ENCODE results near the gene CACNA1S.

CACNA1S gene

GRCh38 chr1:201088901-201089525 lies 23.2 kb downstream of the CACNA1S start:
- no peaks in the 10 kb centered on the region; the same call in 1 of the 2 replicates for H3K4me1 ChIP-seq (ENCODE audit: insufficient read depth, low read length)
- H3K9ac ChIP-seq (ENCODE audit: low read depth, low read length) = no peak overlapping the region
- H3K9me3 ChIP-seq (ENCODE audit: insufficient read depth, low read depth, low read length) = no peaks in the 10 kb centered on the region
- H3K27me3 ChIP-seq (ENCODE audit: insufficient read depth, low read length) = no peaks in the 10 kb centered on the region
- H3K36me3 ChIP-seq (ENCODE audit: insufficient read depth, low read depth, low read length) = no peaks in the 10 kb centered on the region
- H3K27ac ChIP-seq (ENCODE audit: low read length) = no peak overlapping the region
- H3K4me3 ChIP-seq (ENCODE audit: low read length) = no peak overlapping the region

- H3K27ac ChIP-seq (ENCODE audit: low read length) = no peak overlapping the region
- H3K27me3 ChIP-seq (ENCODE audit: insufficient read depth, low read length) = no peaks in the 10 kb centered on the region
Observed at GRCh38 chr1:201088395-201088794, 23.8 kb downstream of the CACNA1S start.

DNA sequence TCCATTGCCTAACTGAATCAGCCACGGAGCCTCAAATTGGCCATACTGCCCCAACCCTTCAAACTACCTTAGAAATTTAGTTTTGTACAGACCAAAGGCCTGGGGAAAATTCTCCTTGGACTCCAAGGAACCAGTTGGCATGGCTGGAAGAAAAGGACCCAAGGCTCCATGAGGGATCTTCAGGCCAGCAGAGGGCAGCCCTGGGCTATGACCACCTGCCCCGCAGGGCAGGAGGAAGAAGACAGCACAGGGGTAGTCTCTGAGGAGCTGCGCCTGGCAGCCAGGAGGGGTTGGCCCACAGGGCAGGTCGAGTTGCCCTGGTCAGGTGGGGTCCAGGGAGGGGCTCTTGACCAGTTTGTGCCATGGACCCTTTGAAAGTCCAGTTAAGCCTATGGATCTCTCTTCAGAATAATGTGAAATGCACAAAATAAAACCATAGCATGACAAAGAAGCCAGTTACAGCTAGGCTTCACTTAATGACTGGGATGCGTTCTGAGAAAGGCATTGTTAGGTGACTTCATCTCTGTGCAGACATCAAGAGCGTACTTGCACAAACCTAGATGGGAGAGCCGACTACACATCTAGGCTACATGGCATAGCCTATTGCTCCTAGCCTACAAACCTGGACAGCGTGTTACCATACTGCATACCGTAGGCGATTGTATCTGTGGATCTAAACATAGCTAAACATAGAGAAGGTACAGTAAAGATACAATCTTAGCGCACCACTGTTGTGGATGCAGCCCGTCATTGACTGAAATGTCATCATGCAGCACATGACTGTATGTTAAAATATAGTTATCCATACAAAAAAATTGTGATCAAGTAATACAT lies 26.1 kb downstream of the CACNA1S start:
- Histone ChIP-seq H3K9ac (ENCODE audit: low read depth, low read length) (no peak overlapping the region), H3K9me3 (ENCODE audit: insufficient read depth, low read depth, low read length) (no peaks in the 10 kb centered on the region), H3K36me3 (ENCODE audit: insufficient read depth, low read depth, low read length) (no peaks in the 10 kb centered on the region), H3K27me3 (ENCODE audit: insufficient read depth, low read length) (no peaks in the 10 kb centered on the region), H3K4me3 (ENCODE audit: low read length) (no peak overlapping the region), H3K27ac (ENCODE audit: low read length) (no peak overlapping the region), H3K4me1 (ENCODE audit: insufficient read depth, low read length) (no peaks in the 10 kb centered on the region; the same call in 1 of the 2 replicates)

More at GRCh38 chr1:201088395-201088794, 23.8 kb downstream of the CACNA1S start:
- H3K4me1 ChIP-seq (ENCODE audit: insufficient read depth, low read length) = no peaks in the 10 kb centered on the region; the same call in 1 of the 2 replicates
- no peaks in the 10 kb centered on the region for H3K36me3 ChIP-seq (ENCODE audit: insufficient read depth, low read depth, low read length)
- no peak overlapping the region for H3K9ac ChIP-seq (ENCODE audit: low read depth, low read length)
- no peaks in the 10 kb centered on the region for H3K9me3 ChIP-seq (ENCODE audit: insufficient read depth, low read depth, low read length)
- no peak overlapping the region for H3K4me3 ChIP-seq (ENCODE audit: low read length)

GRCh38 chr1:201084295-201084694 lies 27.9 kb downstream of the CACNA1S start:
- no peak overlapping the region for H3K27ac ChIP-seq (ENCODE audit: low read length)
- no peaks in the 10 kb centered on the region for H3K36me3 ChIP-seq (ENCODE audit: insufficient read depth, low read depth, low read length)
- no peaks in the 10 kb centered on the region for H3K27me3 ChIP-seq (ENCODE audit: insufficient read depth, low read length)
- no peaks in the 10 kb centered on the region for H3K9me3 ChIP-seq (ENCODE audit: insufficient read depth, low read depth, low read length)
- no peak overlapping the region for H3K9ac ChIP-seq (ENCODE audit: low read depth, low read length)
- H3K4me1 ChIP-seq (ENCODE audit: insufficient read depth, low read length) = no peaks in the 10 kb centered on the region; the same call in 1 of the 2 replicates
- no peak overlapping the region for H3K4me3 ChIP-seq (ENCODE audit: low read length)

DNA sequence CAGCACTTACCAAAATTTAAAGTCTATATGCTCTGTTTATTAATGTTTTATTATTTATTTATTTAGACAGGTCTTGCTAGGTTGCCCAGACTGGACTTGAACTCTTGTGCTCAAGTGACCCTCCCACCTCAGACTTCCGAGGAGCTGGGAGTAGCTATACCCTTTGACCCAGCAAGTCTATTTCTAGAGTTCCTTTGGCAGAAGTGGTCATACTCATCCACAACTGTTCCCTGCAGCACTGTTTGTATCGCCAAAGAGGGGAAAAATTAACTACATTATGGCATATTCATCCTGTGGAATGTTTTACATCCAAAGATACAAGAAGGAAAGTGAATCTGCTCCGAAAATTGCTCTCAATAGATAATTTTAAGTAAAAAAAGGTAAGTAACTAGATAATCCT lies 28.5 kb downstream of the CACNA1S start:
- no peaks in the 10 kb centered on the region for H3K27me3 ChIP-seq (ENCODE audit: insufficient read depth, low read length)
- H3K4me3 ChIP-seq (ENCODE audit: low read length) = no peak overlapping the region
- H3K27ac ChIP-seq (ENCODE audit: low read length) = no peak overlapping the region
- H3K9me3 ChIP-seq (ENCODE audit: insufficient read depth, low read depth, low read length) = no peaks in the 10 kb centered on the region
- H3K9ac ChIP-seq (ENCODE audit: low read depth, low read length) = no peak overlapping the region
- no peaks in the 10 kb centered on the region for H3K36me3 ChIP-seq (ENCODE audit: insufficient read depth, low read depth, low read length)
- no peaks in the 10 kb centered on the region for H3K4me1 ChIP-seq (ENCODE audit: insufficient read depth, low read length)

- Histone ChIP-seq H3K9ac (ENCODE audit: low read depth, low read length) (no peak overlapping the region), H3K4me1 (ENCODE audit: insufficient read depth, low read length) (no peaks in the 10 kb centered on the region), H3K27ac (ENCODE audit: low read length) (no peak overlapping the region), H3K4me3 (ENCODE audit: low read length) (no peak overlapping the region), H3K36me3 (ENCODE audit: insufficient read depth, low read depth, low read length) (no peaks in the 10 kb centered on the region), H3K9me3 (ENCODE audit: insufficient read depth, low read depth, low read length) (no peaks in the 10 kb centered on the region), H3K27me3 (ENCODE audit: insufficient read depth, low read length) (no peaks in the 10 kb centered on the region)
Observed at GRCh38 chr1:201080135-201080534, 32.1 kb downstream of the CACNA1S start.

DNA sequence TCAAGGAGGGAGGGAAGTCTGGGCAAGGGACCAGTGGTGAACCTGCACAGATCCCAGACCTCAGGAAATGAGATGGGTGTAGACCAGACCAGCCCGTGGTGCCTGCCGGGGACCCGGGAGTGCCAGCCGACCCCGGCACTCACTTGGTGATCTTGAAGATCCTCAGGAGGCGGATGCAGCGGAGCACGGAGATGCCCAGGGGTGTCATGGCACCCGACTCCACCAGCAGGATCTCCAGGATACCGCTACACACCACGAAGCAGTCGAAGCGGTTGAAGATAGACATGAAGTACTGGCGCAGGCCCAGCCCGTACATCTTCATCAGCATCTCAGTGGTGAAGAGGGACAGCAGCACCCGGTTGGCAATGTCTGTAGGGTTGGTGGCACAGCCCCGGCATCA lies 34.5 kb downstream of the CACNA1S start:
- no peak overlapping the region for H3K27ac ChIP-seq (ENCODE audit: low read length)
- H3K9me3 ChIP-seq (ENCODE audit: insufficient read depth, low read depth, low read length) = no peaks in the 10 kb centered on the region
- no peaks in the 10 kb centered on the region for H3K4me1 ChIP-seq (ENCODE audit: insufficient read depth, low read length)
- H3K27me3 ChIP-seq (ENCODE audit: insufficient read depth, low read length) = no peaks in the 10 kb centered on the region
- H3K9ac ChIP-seq (ENCODE audit: low read depth, low read length) = no peak overlapping the region
- H3K4me3 ChIP-seq (ENCODE audit: low read length) = no peak overlapping the region
- H3K36me3 ChIP-seq (ENCODE audit: insufficient read depth, low read depth, low read length) = no peaks in the 10 kb centered on the region

GRCh38 chr1:201077116-201077515 lies 35.1 kb downstream of the CACNA1S start:
- Histone ChIP-seq H3K4me1 (ENCODE audit: insufficient read depth, low read length) (no peaks in the 10 kb centered on the region), H3K9ac (ENCODE audit: low read depth, low read length) (no peak overlapping the region), H3K9me3 (ENCODE audit: insufficient read depth, low read depth, low read length) (no peaks in the 10 kb centered on the region), H3K27ac (ENCODE audit: low read length) (no peak overlapping the region), H3K27me3 (ENCODE audit: insufficient read depth, low read length) (no peaks in the 10 kb centered on the region), H3K4me3 (ENCODE audit: low read length) (no peak overlapping the region), H3K36me3 (ENCODE audit: insufficient read depth, low read depth, low read length) (no peaks in the 10 kb centered on the region)

DNA sequence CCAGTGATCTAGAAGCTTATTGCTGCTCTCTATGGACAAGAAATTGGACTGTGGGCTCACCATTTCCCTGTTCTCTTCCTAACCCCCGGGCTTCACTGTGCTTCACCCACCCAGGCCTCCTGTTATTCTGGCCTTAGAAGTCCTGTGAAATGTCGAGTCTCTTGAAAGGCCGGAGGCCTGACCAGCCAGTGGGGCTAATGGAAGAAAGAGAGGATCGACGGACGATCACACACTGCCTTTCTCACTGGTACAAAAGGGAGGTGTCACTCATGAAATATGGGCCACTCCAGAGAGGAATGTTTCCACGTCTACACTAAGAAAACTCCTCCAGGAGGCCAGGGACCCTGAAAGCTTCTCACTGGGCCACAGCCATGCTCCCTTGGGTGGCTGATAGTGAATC lies 36.1 kb downstream of the CACNA1S start:
- H3K9me3 ChIP-seq (ENCODE audit: insufficient read depth, low read depth, low read length) = no peaks in the 10 kb centered on the region
- no peaks in the 10 kb centered on the region for H3K4me1 ChIP-seq (ENCODE audit: insufficient read depth, low read length)
- H3K36me3 ChIP-seq (ENCODE audit: insufficient read depth, low read depth, low read length) = no peaks in the 10 kb centered on the region
- no peak overlapping the region for H3K4me3 ChIP-seq (ENCODE audit: low read length)
- no peak overlapping the region for H3K9ac ChIP-seq (ENCODE audit: low read depth, low read length)
- no peak overlapping the region for H3K27ac ChIP-seq (ENCODE audit: low read length)
- H3K27me3 ChIP-seq (ENCODE audit: insufficient read depth, low read length) = no peaks in the 10 kb centered on the region

GRCh38 chr1:201074018-201074417 lies 38.2 kb downstream of the CACNA1S start:
- Histone ChIP-seq H3K9ac (ENCODE audit: low read depth, low read length) (no peak overlapping the region), H3K27me3 (ENCODE audit: insufficient read depth, low read length) (no peaks in the 10 kb centered on the region), H3K4me1 (ENCODE audit: insufficient read depth, low read length) (no peaks in the 10 kb centered on the region), H3K36me3 (ENCODE audit: insufficient read depth, low read depth, low read length) (no peaks in the 10 kb centered on the region), H3K27ac (ENCODE audit: low read length) (no peak overlapping the region), H3K9me3 (ENCODE audit: insufficient read depth, low read depth, low read length) (no peaks in the 10 kb centered on the region), H3K4me3 (ENCODE audit: low read length) (no peak overlapping the region)

- Histone ChIP-seq H3K27me3 (ENCODE audit: insufficient read depth, low read length) (no peaks in the 10 kb centered on the region), H3K4me1 (ENCODE audit: insufficient read depth, low read length) (no peaks in the 10 kb centered on the region), H3K9ac (ENCODE audit: low read depth, low read length) (no peak overlapping the region), H3K36me3 (ENCODE audit: insufficient read depth, low read depth, low read length) (no peaks in the 10 kb centered on the region), H3K27ac (ENCODE audit: low read length) (no peak overlapping the region), H3K9me3 (ENCODE audit: insufficient read depth, low read depth, low read length) (no peaks in the 10 kb centered on the region), H3K4me3 (ENCODE audit: low read length) (no peak overlapping the region)
Observed at GRCh38 chr1:201072922-201073321, 39.3 kb downstream of the CACNA1S start.

GRCh38 chr1:201072149-201072548 lies 40.1 kb downstream of the CACNA1S start:
- no peaks in the 10 kb centered on the region for H3K9me3 ChIP-seq (ENCODE audit: insufficient read depth, low read depth, low read length)

More at GRCh38 chr1:201072149-201072548, 40.1 kb downstream of the CACNA1S start:
- H3K27me3 ChIP-seq (ENCODE audit: insufficient read depth, low read length) = no peaks in the 10 kb centered on the region
- no peak overlapping the region for H3K4me3 ChIP-seq (ENCODE audit: low read length)
- H3K36me3 ChIP-seq (ENCODE audit: insufficient read depth, low read depth, low read length) = no peaks in the 10 kb centered on the region
- no peaks in the 10 kb centered on the region for H3K4me1 ChIP-seq (ENCODE audit: insufficient read depth, low read length)
- no peak overlapping the region for H3K27ac ChIP-seq (ENCODE audit: low read length)
- H3K9ac ChIP-seq (ENCODE audit: low read depth, low read length) = no peak overlapping the region

All from iPS-20b (cell line).